ENCODE data around the gene GRM4.

The GRM4 gene

GRCh38 chr6:34155471-34156300 is 9.8 kb upstream of the GRM4 start:
- WGBS = 82% methylated on average over 23 of the region's 24 CpGs
- Histone ChIP-seq H3K79me1 (replicated peaks; ENCODE audit: low read length, poor library complexity, severe bottlenecking) (no peaks in the 10 kb centered on the region), H3K14ac (ENCODE audit: low read length in 2 of 2) (no peak overlapping the region), H3K4me1 (ENCODE audit: control insufficient read depth, insufficient read depth, low read depth, low read length) (peaks cover 11% of the 10 kb centered on the region), H3K36me3 (ENCODE audit: control insufficient read depth in 1 of 2, insufficient read depth in 2 of 2, low read depth in 1 of 2, low read length in 2 of 2) (no peaks in the 10 kb centered on the region), H3K9me3 (ENCODE audit: control insufficient read depth, low read length) (peaks cover 22% of the 10 kb centered on the region), H2AK5ac (ENCODE audit: low read length, severe bottlenecking) (no peak overlapping the region), H3K18ac (ENCODE audit: low read depth in 1 of 2, low read length in 2 of 2) (no peak overlapping the region), H3K23ac (ENCODE audit: low read length in 2 of 2) (no peak overlapping the region), H2BK5ac (ENCODE audit: low read depth, low read length, poor library complexity, severe bottlenecking) (no peak overlapping the region), H3K4me2 (ENCODE audit: low read length, poor library complexity, severe bottlenecking) (no peak overlapping the region), H3K4ac (ENCODE audit: low read depth in 1 of 2, low read length in 2 of 2) (no peak overlapping the region), H2BK12ac (ENCODE audit: low read length in 2 of 2) (no peak overlapping the region), H2AFZ (ENCODE audit: low read depth, low read length) (no peak overlapping the region), H3K27ac (ENCODE audit: low read length, poor library complexity, severe bottlenecking) (no peak overlapping the region), H3K27me3 (ENCODE audit: control insufficient read depth in 1 of 2, insufficient read depth in 1 of 2, low read length in 2 of 2) (peaks cover 64 to 70% of the 10 kb centered on the region in 2 experiments), H3K9ac (ENCODE audit: low read length) (no peak overlapping the region), H2BK15ac (ENCODE audit: low read depth, poor library complexity, severe bottlenecking) (no peak overlapping the region), H2BK120ac (ENCODE audit: low read depth, low read length) (no peak overlapping the region), H3K4me3 (ENCODE audit: insufficient read depth in 1 of 2, low read depth in 1 of 2, low read length in 2 of 2) (no peak overlapping the region), H4K91ac (ENCODE audit: low read length) (no peak overlapping the region), H4K8ac (ENCODE audit: low read length) (no peak overlapping the region)
- DNase-seq = no peak

DNA sequence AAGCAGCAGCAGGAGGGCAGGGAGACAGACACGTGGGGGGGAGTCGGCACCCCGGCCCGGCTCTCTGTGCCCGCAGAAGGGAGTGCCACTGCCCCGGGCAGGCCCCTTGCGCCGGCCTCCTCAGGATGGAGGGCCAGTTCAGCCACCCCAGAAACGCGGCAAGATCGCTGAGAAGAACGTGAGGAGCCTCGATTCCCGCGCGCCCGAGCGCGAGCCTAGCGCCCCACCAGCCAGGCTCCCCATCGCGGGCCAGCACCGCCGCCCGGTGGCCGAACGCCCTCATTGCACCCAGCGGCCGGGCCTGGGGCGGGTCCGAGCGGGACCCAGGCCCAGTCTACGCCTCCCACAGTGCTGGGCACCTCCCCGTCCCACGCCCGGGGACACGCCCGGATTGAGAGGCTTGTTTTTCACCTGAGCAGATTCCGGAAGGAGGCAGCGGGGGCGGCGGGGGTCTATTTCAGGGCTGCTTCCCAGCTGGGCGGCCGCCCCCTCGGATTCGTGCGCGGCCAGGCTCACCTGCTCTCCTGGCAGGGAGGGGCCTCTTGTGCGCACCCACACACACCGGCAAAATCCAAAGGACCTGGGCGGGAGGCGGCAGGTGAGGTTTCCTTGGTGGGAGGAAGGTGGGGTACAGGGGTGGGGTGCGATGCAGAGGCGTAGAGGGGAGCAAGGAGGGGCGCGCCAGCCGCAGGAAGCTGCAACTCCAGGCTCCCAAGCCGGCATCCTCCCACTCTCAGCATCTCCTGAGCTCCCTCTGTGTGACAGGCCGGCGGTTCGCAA is 9.0 kb upstream of the GRM4 start:
- Histone ChIP-seq H2BK120ac (ENCODE audit: low read depth, low read length) (no peak overlapping the region), H2AFZ (ENCODE audit: low read depth, low read length) (peak overlapping the region; percentile 62), H2BK15ac (ENCODE audit: low read depth, poor library complexity, severe bottlenecking) (peak overlapping the region; percentile 70), H3K27ac (ENCODE audit: low read length, poor library complexity, severe bottlenecking) (no peak overlapping the region), H3K79me1 (replicated peaks; ENCODE audit: low read length, poor library complexity, severe bottlenecking) (no peaks in the 10 kb centered on the region), H3K36me3 (ENCODE audit: control insufficient read depth in 1 of 2, insufficient read depth in 2 of 2, low read depth in 1 of 2, low read length in 2 of 2) (no peaks in the 10 kb centered on the region), H3K27me3 (ENCODE audit: control insufficient read depth in 1 of 2, insufficient read depth in 1 of 2, low read length in 2 of 2) (peaks cover 72 to 78% of the 10 kb centered on the region in 2 experiments), H2BK12ac (ENCODE audit: low read length in 2 of 2) (peak overlapping the region; percentile 21 to 49), H2BK5ac (ENCODE audit: low read depth, low read length, poor library complexity, severe bottlenecking) (no peak overlapping the region), H3K23ac (ENCODE audit: low read length in 2 of 2) (no peak overlapping the region), H3K18ac (ENCODE audit: low read depth in 1 of 2, low read length in 2 of 2) (no peak overlapping the region), H3K9me3 (ENCODE audit: control insufficient read depth, low read length) (peaks cover 18% of the 10 kb centered on the region), H3K4me2 (ENCODE audit: low read length, poor library complexity, severe bottlenecking) (peak overlapping the region; percentile 78), H3K4ac (ENCODE audit: low read depth in 1 of 2, low read length in 2 of 2) (no peak overlapping the region), H4K8ac (ENCODE audit: low read length) (peak overlapping the region; percentile 61), H3K9ac (ENCODE audit: low read length) (peak overlapping the region; percentile 29), H2AK5ac (ENCODE audit: low read length, severe bottlenecking) (no peak overlapping the region), H3K14ac (ENCODE audit: low read length in 2 of 2) (no peak overlapping the region), H4K91ac (ENCODE audit: low read length) (peak overlapping the region; percentile 11), H3K4me3 (ENCODE audit: insufficient read depth in 1 of 2, low read depth in 1 of 2, low read length in 2 of 2) (peak overlapping the region in 1 of 2 experiments; percentile 63), H3K4me1 (ENCODE audit: control insufficient read depth, insufficient read depth, low read depth, low read length) (peaks cover 11% of the 10 kb centered on the region)
- 10% methylated on average over 54 of the region's 61 CpGs for WGBS
- peak; percentile 47 for DNase-seq

GRCh38 chr6:34152806-34153520 is 7.1 kb upstream of the GRM4 start:
- no peak overlapping the region for H2BK5ac ChIP-seq (ENCODE audit: low read depth, low read length, poor library complexity, severe bottlenecking)
- H2AK5ac ChIP-seq (ENCODE audit: low read length, severe bottlenecking) = no peak overlapping the region
- no peak overlapping the region for H4K91ac ChIP-seq (ENCODE audit: low read length)
- no peak overlapping the region for H3K4me3 ChIP-seq (ENCODE audit: insufficient read depth in 1 of 2, low read depth in 1 of 2, low read length in 2 of 2)
- peaks cover 90 to 95% of the 10 kb centered on the region in 2 experiments for H3K27me3 ChIP-seq (ENCODE audit: control insufficient read depth in 1 of 2, insufficient read depth in 1 of 2, low read length in 2 of 2)
- H3K18ac ChIP-seq (ENCODE audit: low read depth in 1 of 2, low read length in 2 of 2) = no peak overlapping the region
- H3K36me3 ChIP-seq (ENCODE audit: control insufficient read depth in 1 of 2, insufficient read depth in 2 of 2, low read depth in 1 of 2, low read length in 2 of 2) = no peaks in the 10 kb centered on the region
- no peak overlapping the region for H3K27ac ChIP-seq (ENCODE audit: low read length, poor library complexity, severe bottlenecking)
- H2BK120ac ChIP-seq (ENCODE audit: low read depth, low read length) = no peak overlapping the region
- no peaks in the 10 kb centered on the region for H3K79me1 ChIP-seq (replicated peaks; ENCODE audit: low read length, poor library complexity, severe bottlenecking)
- H3K14ac ChIP-seq (ENCODE audit: low read length in 2 of 2) = no peak overlapping the region
- H3K4me1 ChIP-seq (ENCODE audit: control insufficient read depth, insufficient read depth, low read depth, low read length) = peaks cover 13% of the 10 kb centered on the region
- peaks cover 2% of the 10 kb centered on the region for H3K9me3 ChIP-seq (ENCODE audit: control insufficient read depth, low read length)
- no peak overlapping the region for H3K4me2 ChIP-seq (ENCODE audit: low read length, poor library complexity, severe bottlenecking)
- no peak for DNase-seq
- no peak overlapping the region for H2BK12ac ChIP-seq (ENCODE audit: low read length in 2 of 2)
- no peak overlapping the region for H2BK15ac ChIP-seq (ENCODE audit: low read depth, poor library complexity, severe bottlenecking)
- no peak overlapping the region for H3K9ac ChIP-seq (ENCODE audit: low read length)
- H3K4ac ChIP-seq (ENCODE audit: low read depth in 1 of 2, low read length in 2 of 2) = no peak overlapping the region
- no peak overlapping the region for H3K23ac ChIP-seq (ENCODE audit: low read length in 2 of 2)
- WGBS = 90% methylated on average over 10 of the region's 10 CpGs
- H2AFZ ChIP-seq (ENCODE audit: low read depth, low read length) = no peak overlapping the region
- no peak overlapping the region for H4K8ac ChIP-seq (ENCODE audit: low read length)

Measured in mesenchymal stem cell (in vitro differentiated cells and primary cell).